ENCODE data around the gene MBD5. TPM values are rescaled to one million over a fixed set of nuclear protein-coding genes. Genes with fewer than 3 reads are reported as not detected.

The MBD5 gene
- total and polyA plus RNA-seq, 2 experiments from 2014 or later, result 12.1 to 23.4 TPM

GRCh38 chr2:148548716-148549400, 528.0 kb downstream of the MBD5 start:
- no peak overlapping the region for H3K4me2 ChIP-seq (ENCODE audit: unreplicated experiment)
- no peak overlapping the region for H2AFZ ChIP-seq
- no peaks in the 10 kb centered on the region for H3K4me1 ChIP-seq (ENCODE audit: insufficient read depth)
- H3K27ac ChIP-seq, result no peak overlapping the region
- no peak overlapping the region for H3K9ac ChIP-seq
- H3K79me2 ChIP-seq (ENCODE audit: insufficient read depth), result no peaks in the 10 kb centered on the region
- H3K9me2 ChIP-seq (ENCODE audit: insufficient read depth), result no peaks in the 10 kb centered on the region
- TF ChIP-seq EZH2phosphoT487 (IDR thresholded peaks at IDR 0.05; ENCODE audit: insufficient read depth, low read depth), result no peak
- no peak for TF ChIP-seq EZH2 (IDR thresholded peaks at IDR 0.05; ENCODE audit: insufficient read depth, poor library complexity, severe bottlenecking)
- H3K4me3 ChIP-seq, result no peak overlapping the region
- no peak for DNase-seq
- H3K36me3 ChIP-seq (ENCODE audit: low read depth), result no peaks in the 10 kb centered on the region
- in situ Hi-C loops (cut with MboI), result no loop called here
- WGBS, 2 experiments (ENCODE audit: low coverage in 1 of 2, low lambda C conversion rate in 2 of 2, missing lambda C conversion rate in 2 of 2), result 57 to 59% methylated on average over 7 of the region's 7 CpGs
- H3K27me3 ChIP-seq (replicated peaks; ENCODE audit: insufficient read depth), result no peaks in the 10 kb centered on the region; the same call in 1 of the 2 replicates
- no peaks in the 10 kb centered on the region for H3K9me3 ChIP-seq (ENCODE audit: low read depth)
- H3F3A ChIP-seq (ENCODE audit: insufficient read depth), result no peaks in the 10 kb centered on the region
- no peaks in the 10 kb centered on the region for H4K20me1 ChIP-seq (ENCODE audit: insufficient read depth)

- Histone ChIP-seq H3K4me2 (ENCODE audit: unreplicated experiment) (no peak overlapping the region), H2AFZ (no peak overlapping the region), H3K27ac (no peak overlapping the region), H3F3A (ENCODE audit: insufficient read depth) (no peaks in the 10 kb centered on the region), H3K9me3 (ENCODE audit: low read depth) (no peaks in the 10 kb centered on the region), H3K9ac (no peak overlapping the region), H3K9me2 (ENCODE audit: insufficient read depth) (no peaks in the 10 kb centered on the region), H4K20me1 (ENCODE audit: insufficient read depth) (no peaks in the 10 kb centered on the region), H3K4me3 (peak overlapping the region; percentile 32; the same call in 1 of the 2 replicates), H3K4me1 (ENCODE audit: insufficient read depth) (no peaks in the 10 kb centered on the region), H3K79me2 (ENCODE audit: insufficient read depth) (no peaks in the 10 kb centered on the region), H3K27me3 (replicated peaks; ENCODE audit: insufficient read depth) (no peaks in the 10 kb centered on the region; the same call in 1 of the 2 replicates), H3K36me3 (ENCODE audit: low read depth) (no peaks in the 10 kb centered on the region)
- in situ Hi-C loops (cut with MboI), result no loop called here
- TF ChIP-seq EZH2 (IDR thresholded peaks at IDR 0.05; ENCODE audit: insufficient read depth, poor library complexity, severe bottlenecking) (no peak), EZH2phosphoT487 (IDR thresholded peaks at IDR 0.05; ENCODE audit: insufficient read depth, low read depth) (no peak)
- WGBS, 2 experiments (ENCODE audit: low coverage in 1 of 2, low lambda C conversion rate in 2 of 2, missing lambda C conversion rate in 2 of 2), result 70 to 76% methylated on average over 9 of the region's 9 CpGs
- no peak for DNase-seq
Measured at GRCh38 chr2:148552675-148553331, 531.9 kb downstream of the MBD5 start.

GRCh38 chr2:148553332-148553887, 532.5 kb downstream of the MBD5 start:
- no peak overlapping the region for H3K4me2 ChIP-seq (ENCODE audit: unreplicated experiment)

DNA sequence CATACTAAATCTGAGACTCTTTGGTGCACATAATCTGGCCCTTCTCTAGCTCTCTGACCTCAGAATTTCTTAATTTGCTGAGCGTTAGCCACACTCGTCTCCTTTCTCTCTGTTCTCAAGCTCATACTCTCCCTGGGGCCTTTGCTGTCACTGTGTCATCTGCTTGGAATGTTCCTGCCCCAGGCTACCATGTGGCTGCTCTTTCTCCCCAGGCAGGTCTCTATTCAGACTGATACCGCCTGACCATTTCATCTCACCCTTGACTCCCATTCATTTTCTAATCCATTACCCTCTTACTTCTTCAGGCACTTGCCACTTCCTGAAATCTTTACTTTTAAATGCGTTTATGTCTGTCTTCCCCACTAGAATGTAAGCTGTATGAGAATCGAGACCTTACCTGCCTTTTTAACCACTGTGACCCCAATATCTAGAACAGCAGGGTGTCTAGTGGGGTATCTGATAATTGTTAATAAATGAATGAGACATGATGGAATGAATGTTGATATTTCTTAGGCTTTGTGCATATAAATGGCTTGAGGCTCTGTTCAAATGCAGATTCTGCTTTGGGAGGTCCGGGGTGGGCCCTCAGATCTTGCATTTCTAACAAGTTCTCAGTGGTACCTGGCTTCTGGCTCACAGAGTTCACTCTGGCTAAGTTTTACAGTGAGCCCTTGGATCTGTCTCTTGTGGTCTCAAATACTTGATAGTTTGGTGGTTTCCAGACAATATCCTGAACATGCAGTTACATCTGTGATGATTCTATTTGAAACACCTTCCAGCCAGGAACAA, 533.8 kb downstream of the MBD5 start:
- Histone ChIP-seq H3K4me3 (no peak overlapping the region), H4K20me1 (ENCODE audit: insufficient read depth) (no peaks in the 10 kb centered on the region), H3K9ac (no peak overlapping the region), H3K9me3 (ENCODE audit: low read depth) (no peaks in the 10 kb centered on the region), H3K4me2 (ENCODE audit: unreplicated experiment) (no peak overlapping the region), H3K27ac (no peak overlapping the region), H2AFZ (no peak overlapping the region), H3K27me3 (replicated peaks; ENCODE audit: insufficient read depth) (no peaks in the 10 kb centered on the region), H3K79me2 (ENCODE audit: insufficient read depth) (no peaks in the 10 kb centered on the region), H3K9me2 (ENCODE audit: insufficient read depth) (no peaks in the 10 kb centered on the region), H3K36me3 (ENCODE audit: low read depth) (no peaks in the 10 kb centered on the region), H3K4me1 (ENCODE audit: insufficient read depth) (no peaks in the 10 kb centered on the region), H3F3A (ENCODE audit: insufficient read depth) (no peaks in the 10 kb centered on the region)
- WGBS, 2 experiments (ENCODE audit: low coverage in 1 of 2, low lambda C conversion rate in 2 of 2, missing lambda C conversion rate in 2 of 2), result 42 to 45% methylated on average over 6 of the region's 6 CpGs
- TF ChIP-seq EZH2phosphoT487 (IDR thresholded peaks at IDR 0.05; ENCODE audit: insufficient read depth, low read depth) (no peak), EZH2 (IDR thresholded peaks at IDR 0.05; ENCODE audit: insufficient read depth, poor library complexity, severe bottlenecking) (no peak)
- peak; percentile 34 for DNase-seq
- in situ Hi-C loops (cut with MboI), result no loop called here

More at GRCh38 chr2:148553332-148553887, 532.5 kb downstream of the MBD5 start:
- H3K9me3 ChIP-seq (ENCODE audit: low read depth), result no peaks in the 10 kb centered on the region
- H2AFZ ChIP-seq, result no peak overlapping the region
- no peaks in the 10 kb centered on the region for H3K36me3 ChIP-seq (ENCODE audit: low read depth)
- no peaks in the 10 kb centered on the region for H3K4me1 ChIP-seq (ENCODE audit: insufficient read depth)
- no peak overlapping the region for H3K9ac ChIP-seq
- no peaks in the 10 kb centered on the region for H3K79me2 ChIP-seq (ENCODE audit: insufficient read depth)
- TF ChIP-seq EZH2phosphoT487 (IDR thresholded peaks at IDR 0.05; ENCODE audit: insufficient read depth, low read depth) (no peak), EZH2 (IDR thresholded peaks at IDR 0.05; ENCODE audit: insufficient read depth, poor library complexity, severe bottlenecking) (no peak)
- no peaks in the 10 kb centered on the region for H3K9me2 ChIP-seq (ENCODE audit: insufficient read depth)
- H3K27ac ChIP-seq, result no peak overlapping the region
- no peak for DNase-seq
- peak overlapping the region; percentile 32; the same call in 1 of the 2 replicates for H3K4me3 ChIP-seq
- no peaks in the 10 kb centered on the region; the same call in 1 of the 2 replicates for H3K27me3 ChIP-seq (replicated peaks; ENCODE audit: insufficient read depth)
- H3F3A ChIP-seq (ENCODE audit: insufficient read depth), result no peaks in the 10 kb centered on the region
- in situ Hi-C loops (cut with MboI), result no loop called here
- H4K20me1 ChIP-seq (ENCODE audit: insufficient read depth), result no peaks in the 10 kb centered on the region
- 68 to 72% methylated on average over 7 of the region's 7 CpGs for WGBS, 2 experiments (ENCODE audit: low coverage in 1 of 2, low lambda C conversion rate in 2 of 2, missing lambda C conversion rate in 2 of 2)
